ENCODE results near the gene NENF. TPM values are rescaled to one million over a fixed set of nuclear protein-coding genes. Genes with fewer than 3 reads are reported as not detected.

NENF gene
- polyA plus RNA-seq, 1 donor (not counting 4 experiments of a cell fraction or from before 2014, with no cell fraction given) = 65.6 TPM

GRCh38 chr1:212412374-212412773 is 20.3 kb upstream of the NENF start:
- Histone ChIP-seq H4K20me1 (ENCODE audit: control insufficient read depth, extremely low read depth, insufficient read depth, low read length) (no peaks in the 10 kb centered on the region), H3K4me3 (ENCODE audit: control insufficient read depth in 2 of 3, extremely low read depth in 1 of 3, insufficient read depth in 2 of 3, low read depth in 1 of 3, low read length in 3 of 3) (no peak overlapping the region), H3K27ac (ENCODE audit: control insufficient read depth, insufficient read depth, low read length) (no peak overlapping the region), H3K4me2 (ENCODE audit: control insufficient read depth, extremely low read depth, insufficient read depth, low read depth, low read length) (no peak overlapping the region), H3K9ac (ENCODE audit: control insufficient read depth, extremely low read depth, insufficient read depth, low read length) (no peak overlapping the region), H3K79me2 (ENCODE audit: control insufficient read depth, insufficient read depth, low read length) (peaks cover 16% of the 10 kb centered on the region), H2AFZ (ENCODE audit: control insufficient read depth, low read length) (no peak overlapping the region), H3K9me3 (ENCODE audit: control insufficient read depth, low read depth, low read length) (no peaks in the 10 kb centered on the region), H3K9me1 (ENCODE audit: control insufficient read depth, extremely low read depth, insufficient read depth, low read length) (no peaks in the 10 kb centered on the region), H3K4me1 (ENCODE audit: control insufficient read depth, extremely low read depth, insufficient read depth, low read length) (peaks cover 8% of the 10 kb centered on the region), H3K27me3 (ENCODE audit: control insufficient read depth, extremely low read depth, insufficient read depth, low read length) (no peaks in the 10 kb centered on the region), H3K36me3 (ENCODE audit: control insufficient read depth in 2 of 2, extremely low read depth in 1 of 2, insufficient read depth in 2 of 2, low read length in 2 of 2) (peaks cover 11 to 14% of the 10 kb centered on the region in 2 experiments)
- FAIRE-seq (no peak), DNase-seq (ENCODE audit: low read depth, low spot score) (no peak)
- TF ChIP-seq EZH2 (IDR thresholded peaks at IDR 0.05; ENCODE audit: low read length) = no peak
- no peak for TF ChIP-seq CTCF (optimal IDR thresholded peaks at IDR 0.05 in 1 of 3, IDR thresholded peaks at IDR 0.05 in 1 of 3, conservative IDR thresholded peaks at IDR 0.05 in 1 of 3; ENCODE audit: extremely low read depth in 1 of 3, insufficient read depth in 2 of 3, low read length in 3 of 3)
- dilution Hi-C loops (cut with MboI; ENCODE audit: extremely low pct_ligation_motif_present, low sequenced_read_pairs) = no loop called here

- no peak for DNase-seq (ENCODE audit: low read depth, low spot score)
- Histone ChIP-seq H3K27ac (ENCODE audit: control insufficient read depth, insufficient read depth, low read length) (no peak overlapping the region), H3K79me2 (ENCODE audit: control insufficient read depth, insufficient read depth, low read length) (peaks cover 16% of the 10 kb centered on the region), H3K9me1 (ENCODE audit: control insufficient read depth, extremely low read depth, insufficient read depth, low read length) (no peaks in the 10 kb centered on the region), H3K4me3 (ENCODE audit: control insufficient read depth in 2 of 3, extremely low read depth in 1 of 3, insufficient read depth in 2 of 3, low read depth in 1 of 3, low read length in 3 of 3) (peak overlapping the region; percentile 76 to 81 (median 77)), H3K9ac (ENCODE audit: control insufficient read depth, extremely low read depth, insufficient read depth, low read length) (peak overlapping the region; percentile 69), H3K27me3 (ENCODE audit: control insufficient read depth, extremely low read depth, insufficient read depth, low read length) (no peaks in the 10 kb centered on the region), H3K4me1 (ENCODE audit: control insufficient read depth, extremely low read depth, insufficient read depth, low read length) (peaks cover 8% of the 10 kb centered on the region), H3K9me3 (ENCODE audit: control insufficient read depth, low read depth, low read length) (no peaks in the 10 kb centered on the region), H3K4me2 (ENCODE audit: control insufficient read depth, extremely low read depth, insufficient read depth, low read depth, low read length) (peak overlapping the region; percentile 76), H2AFZ (ENCODE audit: control insufficient read depth, low read length) (peak overlapping the region; percentile 82), H4K20me1 (ENCODE audit: control insufficient read depth, extremely low read depth, insufficient read depth, low read length) (no peaks in the 10 kb centered on the region), H3K36me3 (ENCODE audit: control insufficient read depth in 2 of 2, extremely low read depth in 1 of 2, insufficient read depth in 2 of 2, low read length in 2 of 2) (peaks cover 11 to 12% of the 10 kb centered on the region in 2 experiments)
- no peak for FAIRE-seq
- TF ChIP-seq CTCF (optimal IDR thresholded peaks at IDR 0.05 in 1 of 3, IDR thresholded peaks at IDR 0.05 in 1 of 3, conservative IDR thresholded peaks at IDR 0.05 in 1 of 3; ENCODE audit: extremely low read depth in 1 of 3, insufficient read depth in 2 of 3, low read length in 3 of 3) (no peak), EZH2 (IDR thresholded peaks at IDR 0.05; ENCODE audit: low read length) (no peak)
- dilution Hi-C loops (cut with MboI; ENCODE audit: extremely low pct_ligation_motif_present, low sequenced_read_pairs) = no loop called here
Observed at GRCh38 chr1:212413902-212414327, 18.8 kb upstream of the NENF start.

All from keratinocyte (primary cell).